ENCODE data around the gene C11orf65. TPM values are rescaled to one million over a fixed set of nuclear protein-coding genes. Genes with fewer than 3 reads are reported as not detected.
"Not testable (repeated sequence)": the region's sequence is repeated elsewhere in the genome, so short reads cannot be mapped to it uniquely, and the experiment has no call there.

C11orf65 gene
- total and polyA plus RNA-seq, 5 donors: 0.44 to 1.0 (median 0.64) TPM

- Histone ChIP-seq H3K4me3 (ENCODE audit: low read length) (no peak overlapping the region), H3K27me3 (ENCODE audit: control insufficient read depth, insufficient read depth) (no peaks in the 10 kb centered on the region), H3K27ac (ENCODE audit: low read length) (no peak overlapping the region), H3K4me1 (ENCODE audit: control insufficient read depth, insufficient read depth, low read length) (peaks cover 2% of the 10 kb centered on the region), H3K9me3 (ENCODE audit: control insufficient read depth, low read length) (no peaks in the 10 kb centered on the region)
- no peak for DNase-seq
- ATAC-seq: no peak
- 50% methylated on average over 1 of the region's 1 CpG for WGBS
- intact Hi-C loops (cut with DNase I): no loop called here
Observed at GRCh38 chr11:108468478-108468864, 1.1 kb upstream of the C11orf65 start.

DNA sequence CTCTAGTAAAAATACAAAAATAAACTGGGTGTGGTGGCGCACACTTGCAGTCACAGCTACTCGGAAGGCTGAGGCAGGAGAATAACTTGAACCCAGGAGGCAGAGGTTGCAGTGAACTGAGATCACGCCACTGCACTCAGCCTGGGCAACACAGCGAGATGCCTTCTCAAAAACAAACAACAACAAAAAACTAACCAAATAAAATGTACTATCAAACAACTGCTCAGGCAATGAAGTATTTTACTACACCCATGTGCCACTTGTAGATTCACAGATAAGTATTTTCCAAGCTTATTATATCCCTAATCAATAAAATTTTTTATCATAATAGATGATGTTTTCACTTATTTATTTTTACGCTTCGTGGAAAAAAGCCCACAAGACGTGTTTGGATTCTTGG is 924 bp downstream of the C11orf65 start:
- ATAC-seq: no peak
- H3K27me3 ChIP-seq (ENCODE audit: control insufficient read depth, insufficient read depth): no peaks in the 10 kb centered on the region
- no peak for DNase-seq
- H3K4me3 ChIP-seq (ENCODE audit: low read length): peak overlapping the region; percentile 70
- no peak overlapping the region for H3K27ac ChIP-seq (ENCODE audit: low read length)
- intact Hi-C loops (cut with DNase I): no loop called here
- no peaks in the 10 kb centered on the region for H3K9me3 ChIP-seq (ENCODE audit: control insufficient read depth, low read length)
- peaks cover 2% of the 10 kb centered on the region for H3K4me1 ChIP-seq (ENCODE audit: control insufficient read depth, insufficient read depth, low read length)
- 59% methylated on average over 7 of the region's 7 CpGs for WGBS

- intact Hi-C loops (cut with DNase I): no loop called here
- 93% methylated on average over 2 of the region's 2 CpGs for WGBS
Observed at GRCh38 chr11:108453207-108453835, 14.0 kb downstream of the C11orf65 start.

GRCh38 chr11:108441445-108441844 is 25.9 kb downstream of the C11orf65 start:
- H3K27me3 ChIP-seq (ENCODE audit: control insufficient read depth, insufficient read depth); ATAC-seq; H3K4me3 ChIP-seq (ENCODE audit: low read length); DNase-seq; H3K4me1 ChIP-seq (ENCODE audit: control insufficient read depth, insufficient read depth, low read length); H3K9me3 ChIP-seq (ENCODE audit: control insufficient read depth, low read length); intact Hi-C loops (cut with DNase I); H3K27ac ChIP-seq (ENCODE audit: low read length): not testable (repeated sequence)
- 95% methylated on average over 4 of the region's 4 CpGs for WGBS

More at GRCh38 chr11:108453207-108453835, 14.0 kb downstream of the C11orf65 start:
- ATAC-seq (no peak), DNase-seq (no peak)
- Histone ChIP-seq H3K9me3 (ENCODE audit: control insufficient read depth, low read length) (no peaks in the 10 kb centered on the region), H3K4me3 (ENCODE audit: low read length) (no peak overlapping the region), H3K27me3 (ENCODE audit: control insufficient read depth, insufficient read depth) (no peaks in the 10 kb centered on the region), H3K27ac (ENCODE audit: low read length) (no peak overlapping the region), H3K4me1 (ENCODE audit: control insufficient read depth, insufficient read depth, low read length) (no peaks in the 10 kb centered on the region)

- intact Hi-C loops (cut with DNase I): no loop called here
- WGBS: 95% methylated on average over 2 of the region's 2 CpGs
- Histone ChIP-seq H3K27ac (ENCODE audit: low read length) (no peak overlapping the region), H3K9me3 (ENCODE audit: control insufficient read depth, low read length) (no peaks in the 10 kb centered on the region), H3K4me3 (ENCODE audit: low read length) (no peak overlapping the region), H3K27me3 (ENCODE audit: control insufficient read depth, insufficient read depth) (no peaks in the 10 kb centered on the region), H3K4me1 (ENCODE audit: control insufficient read depth, insufficient read depth, low read length) (no peaks in the 10 kb centered on the region)
- no peak for DNase-seq
- no peak for ATAC-seq
Observed at GRCh38 chr11:108436594-108436993, 30.7 kb downstream of the C11orf65 start.

GRCh38 chr11:108435066-108435465 is 32.3 kb downstream of the C11orf65 start:
- no peak for ATAC-seq
- 75% methylated on average over 1 of the region's 1 CpG for WGBS
- no peak for DNase-seq
- Histone ChIP-seq H3K4me1 (ENCODE audit: control insufficient read depth, insufficient read depth, low read length) (no peaks in the 10 kb centered on the region), H3K27me3 (ENCODE audit: control insufficient read depth, insufficient read depth) (no peaks in the 10 kb centered on the region), H3K4me3 (ENCODE audit: low read length) (no peak overlapping the region), H3K27ac (ENCODE audit: low read length) (no peak overlapping the region), H3K9me3 (ENCODE audit: control insufficient read depth, low read length) (no peaks in the 10 kb centered on the region)
- intact Hi-C loops (cut with DNase I): no loop called here

DNA sequence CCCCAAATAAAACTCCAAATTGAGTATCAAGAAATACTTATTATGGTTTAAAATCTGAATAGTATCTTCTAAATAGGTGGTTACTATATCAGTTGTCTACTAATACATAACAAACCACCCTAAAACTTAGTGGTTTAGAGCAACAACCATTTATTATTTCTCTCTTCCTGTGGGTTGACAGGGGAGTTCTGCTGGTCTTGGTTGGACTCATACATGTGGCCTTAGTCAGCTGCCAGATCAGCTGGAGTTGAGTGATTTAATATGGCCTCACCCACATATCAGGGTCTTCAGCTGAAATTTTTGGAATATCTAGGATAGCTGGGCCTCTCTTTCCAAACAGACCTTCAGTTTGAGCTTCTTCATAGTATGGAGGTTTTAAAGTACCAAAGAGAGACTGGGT is 34.5 kb downstream of the C11orf65 start:
- no peak for ATAC-seq
- Histone ChIP-seq H3K27ac (ENCODE audit: low read length) (no peak overlapping the region), H3K4me3 (ENCODE audit: low read length) (no peak overlapping the region), H3K9me3 (ENCODE audit: control insufficient read depth, low read length) (no peaks in the 10 kb centered on the region), H3K27me3 (ENCODE audit: control insufficient read depth, insufficient read depth) (no peaks in the 10 kb centered on the region), H3K4me1 (ENCODE audit: control insufficient read depth, insufficient read depth, low read length) (no peaks in the 10 kb centered on the region)
- intact Hi-C loops (cut with DNase I): no loop called here
- no peak for DNase-seq

- intact Hi-C loops (cut with DNase I): no loop called here
- no peaks in the 10 kb centered on the region for H3K4me1 ChIP-seq (ENCODE audit: control insufficient read depth, insufficient read depth, low read length)
- no peaks in the 10 kb centered on the region for H3K9me3 ChIP-seq (ENCODE audit: control insufficient read depth, low read length)
- H3K27ac ChIP-seq (ENCODE audit: low read length): no peak overlapping the region
- no peaks in the 10 kb centered on the region for H3K27me3 ChIP-seq (ENCODE audit: control insufficient read depth, insufficient read depth)
- no peak for ATAC-seq
- no peak for DNase-seq
- no peak overlapping the region for H3K4me3 ChIP-seq (ENCODE audit: low read length)
- 84% methylated on average over 1 of the region's 1 CpG for WGBS
Observed at GRCh38 chr11:108431997-108432396, 35.3 kb downstream of the C11orf65 start.

GRCh38 chr11:108431370-108431769 is 36.0 kb downstream of the C11orf65 start:
- ATAC-seq (no peak), DNase-seq (no peak)
- intact Hi-C loops (cut with DNase I): no loop called here
- 92% methylated on average over 1 of the region's 1 CpG for WGBS
- no peaks in the 10 kb centered on the region for H3K9me3 ChIP-seq (ENCODE audit: control insufficient read depth, low read length)
- H3K4me3 ChIP-seq (ENCODE audit: low read length): no peak overlapping the region
- no peaks in the 10 kb centered on the region for H3K4me1 ChIP-seq (ENCODE audit: control insufficient read depth, insufficient read depth, low read length)
- no peak overlapping the region for H3K27ac ChIP-seq (ENCODE audit: low read length)
- no peaks in the 10 kb centered on the region for H3K27me3 ChIP-seq (ENCODE audit: control insufficient read depth, insufficient read depth)

DNA sequence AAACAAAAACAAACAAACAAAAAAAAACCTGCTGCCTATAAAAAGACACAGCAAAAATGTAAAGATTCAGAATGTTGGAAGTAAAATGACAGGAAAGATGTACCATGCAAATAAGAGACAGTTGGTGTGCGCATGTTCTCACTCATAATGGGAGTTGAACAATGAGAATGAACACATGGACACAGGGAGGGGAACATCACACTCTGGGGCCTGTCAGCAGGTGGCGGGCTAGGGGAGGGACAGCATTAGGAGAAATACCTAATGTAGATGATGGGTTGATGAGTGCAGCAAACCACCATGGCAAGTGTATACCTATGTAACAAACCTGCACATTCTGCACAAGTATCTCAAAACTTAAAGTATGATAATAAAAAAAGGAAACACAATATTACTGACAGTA is 49.8 kb downstream of the C11orf65 start:
- peak; percentile 19 to 63 (median 62) for DNase-seq
- intact Hi-C loops (cut with DNase I); H3K4me1 ChIP-seq (ENCODE audit: control insufficient read depth, insufficient read depth, low read length); H3K27me3 ChIP-seq (ENCODE audit: control insufficient read depth, insufficient read depth); ATAC-seq; H3K4me3 ChIP-seq (ENCODE audit: low read length); H3K9me3 ChIP-seq (ENCODE audit: control insufficient read depth, low read length); H3K27ac ChIP-seq (ENCODE audit: low read length): not testable (repeated sequence)
- WGBS: 69% methylated on average over 2 of the region's 2 CpGs

GRCh38 chr11:108414958-108415357 is 52.4 kb downstream of the C11orf65 start:
- intact Hi-C loops (cut with DNase I): no loop called here

DNA sequence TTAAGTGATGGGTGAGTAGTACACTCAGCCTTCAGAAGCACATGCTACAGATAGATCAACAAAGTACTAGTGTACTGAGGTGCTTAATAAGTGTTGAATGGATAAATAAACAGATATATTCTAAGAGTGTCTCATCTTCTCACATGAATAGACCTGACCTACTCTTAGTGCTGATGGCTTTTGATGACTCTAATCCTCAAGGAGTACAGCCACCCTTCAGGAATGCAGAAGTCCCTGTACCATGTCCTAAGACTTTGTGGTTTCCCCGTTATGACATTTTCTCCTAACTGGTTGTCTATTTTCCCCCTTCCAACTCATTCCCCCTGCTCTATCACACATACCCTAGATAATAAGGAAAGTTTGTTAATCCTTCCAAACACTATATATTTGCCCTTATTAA is 61.6 kb downstream of the C11orf65 start:
- H3K27ac ChIP-seq (ENCODE audit: low read length): no peak overlapping the region
- WGBS: 80% methylated on average over 1 of the region's 1 CpG
- ATAC-seq (no peak), DNase-seq (no peak)
- no peaks in the 10 kb centered on the region for H3K4me1 ChIP-seq (ENCODE audit: control insufficient read depth, insufficient read depth, low read length)
- H3K27me3 ChIP-seq (ENCODE audit: control insufficient read depth, insufficient read depth): no peaks in the 10 kb centered on the region
- H3K9me3 ChIP-seq (ENCODE audit: control insufficient read depth, low read length): no peaks in the 10 kb centered on the region
- intact Hi-C loops (cut with DNase I): no loop called here
- H3K4me3 ChIP-seq (ENCODE audit: low read length): no peak overlapping the region

More at GRCh38 chr11:108414958-108415357, 52.4 kb downstream of the C11orf65 start:
- H3K9me3 ChIP-seq (ENCODE audit: control insufficient read depth, low read length): no peaks in the 10 kb centered on the region
- no peak overlapping the region for H3K4me3 ChIP-seq (ENCODE audit: low read length)
- DNase-seq: no peak
- H3K27me3 ChIP-seq (ENCODE audit: control insufficient read depth, insufficient read depth): no peaks in the 10 kb centered on the region
- no peak overlapping the region for H3K27ac ChIP-seq (ENCODE audit: low read length)
- no peak for ATAC-seq
- H3K4me1 ChIP-seq (ENCODE audit: control insufficient read depth, insufficient read depth, low read length): no peaks in the 10 kb centered on the region

Measured in right cardiac atrium (tissue), 5 donors.